ENCODE measurements around the gene GNB1L. TPM values are rescaled to one million over a fixed set of nuclear protein-coding genes. Genes with fewer than 3 reads are reported as not detected.
A peak's percentile ranks its signal among the peaks of the same experiment; 100 is the strongest.
"Not testable (repeated sequence)": the region's sequence is repeated elsewhere in the genome, so short reads cannot be mapped to it uniquely, and the experiment has no call there.

The GNB1L gene
- total and polyA plus RNA-seq, 4 donors: 3.2 to 10.3 (median 5.3) TPM

DNA sequence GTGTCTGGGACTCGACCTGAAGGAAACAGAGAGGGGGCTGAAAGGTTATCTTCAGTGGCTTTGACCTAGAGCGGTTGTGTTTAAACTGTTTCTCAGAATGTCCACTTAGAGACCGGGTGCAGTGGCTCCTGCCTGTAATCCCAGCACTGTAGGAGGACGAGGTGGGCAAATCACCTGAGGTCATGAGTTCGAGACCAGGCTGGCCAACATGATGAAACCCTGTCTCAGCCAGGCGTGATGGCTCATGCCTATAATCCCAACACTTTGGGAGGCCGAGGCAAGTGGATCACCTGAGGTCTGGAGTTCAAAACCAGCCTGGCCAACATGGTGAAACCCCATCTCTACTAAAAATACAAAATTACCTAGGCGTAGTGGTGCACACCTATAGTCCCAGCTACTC, 28.8 kb upstream of the GNB1L start:
- H3K27ac ChIP-seq (ENCODE audit: low read depth, low read length); H3K4me3 ChIP-seq (ENCODE audit: low read depth, low read length); H3K9me3 ChIP-seq (ENCODE audit: control insufficient read depth, insufficient read depth, low read length); DNase-seq (ENCODE audit: low read depth in 4 of 6, low spot score in 6 of 6); H3K27me3 ChIP-seq (ENCODE audit: control insufficient read depth, insufficient read depth, low read length): not testable (repeated sequence)
- Histone ChIP-seq H3K36me3 (ENCODE audit: control insufficient read depth, insufficient read depth, low read length) (peaks cover 65% of the 10 kb centered on the region), H3K4me1 (ENCODE audit: control insufficient read depth, insufficient read depth, low read length) (peaks cover 51% of the 10 kb centered on the region)
- WGBS (ENCODE audit: insufficient coverage): 95% methylated on average over 8 of the region's 8 CpGs

DNA sequence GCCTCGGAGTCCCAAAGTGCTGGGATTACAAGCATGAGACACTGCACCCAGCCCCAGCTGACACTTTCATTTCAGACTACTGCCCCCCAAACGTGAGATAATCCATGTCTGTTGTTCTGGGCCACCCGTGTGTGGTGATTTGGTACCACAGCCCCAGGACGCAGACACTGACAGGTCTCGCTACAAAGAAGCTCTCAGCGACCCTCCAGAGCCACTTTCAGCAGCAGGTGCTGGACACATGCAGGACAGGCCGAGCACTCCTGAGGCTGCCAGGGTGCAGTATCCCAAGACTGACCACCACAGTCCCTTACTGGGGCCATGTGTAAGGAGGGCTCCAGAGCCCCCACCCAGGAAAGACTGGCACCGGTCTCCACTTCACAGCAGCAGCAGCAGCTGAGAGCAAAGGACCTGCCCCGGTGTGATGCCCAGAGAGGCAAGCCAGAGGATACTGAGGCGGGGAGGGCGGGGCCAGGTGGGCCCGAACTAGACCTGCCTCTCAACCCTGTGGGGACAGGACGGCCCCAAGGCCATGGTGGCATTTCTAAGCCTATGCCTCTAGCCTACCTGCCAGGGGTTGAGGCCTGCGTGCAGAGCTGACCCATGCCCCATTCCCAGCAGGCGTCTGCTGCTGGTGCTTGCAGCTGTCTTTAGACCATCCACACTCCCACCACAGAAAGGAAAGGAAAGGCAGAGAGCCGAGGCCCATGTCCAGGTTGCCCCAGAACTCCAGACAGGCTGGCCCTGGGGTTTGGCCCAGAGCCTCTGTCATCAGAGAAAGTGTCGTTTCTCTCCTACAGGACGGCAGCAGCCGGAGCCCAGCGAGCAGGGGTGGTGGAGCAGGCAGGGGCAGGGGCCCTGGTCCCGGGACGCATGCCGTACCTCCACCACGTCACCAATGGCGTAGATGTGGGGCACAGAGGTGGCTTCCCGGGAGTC, 28.0 kb upstream of the GNB1L start:
- H3K4me1 ChIP-seq (ENCODE audit: control insufficient read depth, insufficient read depth, low read length): peaks cover 54% of the 10 kb centered on the region
- no peaks in the 10 kb centered on the region for H3K27me3 ChIP-seq (ENCODE audit: control insufficient read depth, insufficient read depth, low read length)
- H3K27ac ChIP-seq (ENCODE audit: low read depth, low read length): no peak overlapping the region
- peaks cover 65% of the 10 kb centered on the region for H3K36me3 ChIP-seq (ENCODE audit: control insufficient read depth, insufficient read depth, low read length)
- DNase-seq (ENCODE audit: low read depth in 4 of 6, low spot score in 6 of 6): no peak
- H3K4me3 ChIP-seq (ENCODE audit: low read depth, low read length): no peak overlapping the region
- H3K9me3 ChIP-seq (ENCODE audit: control insufficient read depth, insufficient read depth, low read length): no peaks in the 10 kb centered on the region
- WGBS (ENCODE audit: insufficient coverage): 92% methylated on average over 23 of the region's 26 CpGs

DNA sequence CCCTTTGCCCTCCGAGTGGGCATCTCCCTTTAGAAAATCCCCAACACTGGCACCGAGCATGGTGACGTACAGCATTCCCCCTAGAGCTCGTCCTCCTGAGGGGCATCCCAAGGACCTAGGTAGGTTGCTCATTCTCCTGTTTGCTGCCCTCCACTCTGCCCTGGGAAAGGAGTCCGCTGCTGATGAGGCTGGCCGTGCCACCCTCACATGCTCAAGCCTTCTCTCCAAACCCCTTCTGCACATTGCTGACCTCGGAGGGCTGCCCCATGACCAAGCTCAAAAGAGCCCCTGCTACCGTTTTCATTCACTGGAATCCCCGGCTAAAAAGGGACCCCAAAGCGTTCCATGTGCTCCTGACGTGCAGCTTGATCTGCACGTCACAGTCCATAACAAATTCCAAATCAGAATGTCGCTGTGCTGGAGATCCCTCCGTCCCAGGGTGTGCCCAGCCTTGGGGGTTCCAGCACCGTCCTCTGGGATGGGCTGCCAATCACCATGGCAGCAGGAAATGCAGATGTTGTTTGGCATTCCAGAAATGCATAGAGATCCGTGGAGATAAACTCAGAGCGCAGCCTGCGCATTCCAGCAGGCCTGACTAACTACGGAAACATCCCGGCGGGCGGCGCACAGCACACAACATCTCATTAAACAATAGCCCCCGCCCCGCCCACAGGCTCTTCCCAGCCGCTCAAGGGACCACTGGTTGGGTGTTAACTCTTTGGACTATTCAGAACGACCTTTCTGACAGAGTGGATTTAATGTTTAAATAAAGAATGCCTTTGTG, 26.3 kb upstream of the GNB1L start:
- WGBS (ENCODE audit: insufficient coverage): 26% methylated on average over 25 of the region's 27 CpGs
- H3K4me1 ChIP-seq (ENCODE audit: control insufficient read depth, insufficient read depth, low read length): peaks cover 53% of the 10 kb centered on the region
- H3K4me3 ChIP-seq (ENCODE audit: low read depth, low read length): no peak overlapping the region
- H3K36me3 ChIP-seq (ENCODE audit: control insufficient read depth, insufficient read depth, low read length): peaks cover 68% of the 10 kb centered on the region
- no peaks in the 10 kb centered on the region for H3K9me3 ChIP-seq (ENCODE audit: control insufficient read depth, insufficient read depth, low read length)
- H3K27ac ChIP-seq (ENCODE audit: low read depth, low read length): peak overlapping the region; percentile 86
- peak in 5 of 6 donors; percentile 28 to 86 (median 38) for DNase-seq (ENCODE audit: low read depth in 4 of 6, low spot score in 6 of 6)
- H3K27me3 ChIP-seq (ENCODE audit: control insufficient read depth, insufficient read depth, low read length): no peaks in the 10 kb centered on the region

DNA sequence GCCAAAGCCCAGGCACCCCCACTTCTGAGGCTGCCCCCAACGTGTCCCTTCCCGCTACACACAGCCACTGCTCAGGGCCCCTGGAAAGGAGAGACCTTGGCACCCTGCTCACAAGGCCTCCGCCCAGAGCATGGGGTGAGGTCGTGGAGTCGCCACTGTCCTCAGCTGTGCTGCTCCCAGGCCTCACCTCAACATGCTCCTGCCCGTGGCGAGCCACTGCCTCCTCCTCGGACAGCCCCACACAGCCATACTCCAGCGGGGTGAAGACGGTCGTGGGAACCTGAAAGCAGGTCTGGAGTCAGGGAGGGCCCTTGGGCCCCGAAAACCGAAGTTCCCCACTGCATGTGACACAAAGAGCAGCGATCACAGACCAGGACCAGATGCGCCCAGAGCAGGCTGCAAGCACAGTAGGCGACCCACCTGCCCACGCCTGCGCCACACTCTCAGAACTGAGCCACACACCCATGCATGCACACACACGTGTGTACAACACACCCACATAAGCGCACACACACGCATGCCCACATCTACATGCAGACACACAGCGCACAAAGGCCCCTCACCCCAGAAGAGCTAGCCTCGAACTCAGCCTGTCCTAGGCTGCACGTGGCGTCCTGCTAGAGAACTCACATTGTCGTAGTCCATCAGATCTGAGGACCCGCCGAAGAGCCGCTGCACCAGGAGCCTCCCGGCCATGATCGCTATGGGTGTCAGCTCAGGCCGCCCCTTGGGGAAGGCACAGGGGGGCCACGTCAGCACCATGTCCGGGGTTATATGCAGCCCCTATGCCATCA, 25.5 kb upstream of the GNB1L start:
- WGBS (ENCODE audit: insufficient coverage): 88% methylated on average over 32 of the region's 34 CpGs
- peaks cover 58% of the 10 kb centered on the region for H3K4me1 ChIP-seq (ENCODE audit: control insufficient read depth, insufficient read depth, low read length)

DNA sequence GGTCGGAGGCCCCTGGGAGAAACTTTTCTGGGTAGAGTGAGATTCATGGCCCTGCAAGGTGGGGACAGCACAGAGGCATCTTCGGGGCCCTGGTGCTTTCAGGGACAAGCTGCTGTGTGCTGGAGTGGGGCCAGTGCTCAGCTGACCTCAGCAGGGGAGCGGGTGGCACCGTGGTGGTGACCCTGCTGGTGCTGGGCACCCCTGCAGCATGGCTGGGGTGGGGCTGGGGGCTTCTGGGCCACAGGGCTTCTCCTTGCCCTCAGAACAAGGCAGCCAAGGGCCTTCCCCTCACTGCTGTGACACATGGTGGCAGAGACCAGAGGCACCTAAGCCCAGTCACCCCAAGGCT, 24.9 kb upstream of the GNB1L start:
- H3K4me1 ChIP-seq (ENCODE audit: control insufficient read depth, insufficient read depth, low read length): peaks cover 64% of the 10 kb centered on the region
- WGBS (ENCODE audit: insufficient coverage): 73% methylated on average over 4 of the region's 4 CpGs
- H3K4me3 ChIP-seq (ENCODE audit: low read depth, low read length): no peak overlapping the region
- peaks cover 70% of the 10 kb centered on the region for H3K36me3 ChIP-seq (ENCODE audit: control insufficient read depth, insufficient read depth, low read length)
- no peaks in the 10 kb centered on the region for H3K9me3 ChIP-seq (ENCODE audit: control insufficient read depth, insufficient read depth, low read length)
- H3K27me3 ChIP-seq (ENCODE audit: control insufficient read depth, insufficient read depth, low read length): no peaks in the 10 kb centered on the region
- no peak for DNase-seq (ENCODE audit: low read depth in 4 of 6, low spot score in 6 of 6)
- H3K27ac ChIP-seq (ENCODE audit: low read depth, low read length): no peak overlapping the region

More for the DNA sequence above, 25.5 kb upstream of the GNB1L start:
- no peaks in the 10 kb centered on the region for H3K9me3 ChIP-seq (ENCODE audit: control insufficient read depth, insufficient read depth, low read length)
- H3K27me3 ChIP-seq (ENCODE audit: control insufficient read depth, insufficient read depth, low read length): no peaks in the 10 kb centered on the region
- peak overlapping the region; percentile 86 for H3K27ac ChIP-seq (ENCODE audit: low read depth, low read length)
- no peak for DNase-seq (ENCODE audit: low read depth in 4 of 6, low spot score in 6 of 6)
- H3K4me3 ChIP-seq (ENCODE audit: low read depth, low read length): no peak overlapping the region
- H3K36me3 ChIP-seq (ENCODE audit: control insufficient read depth, insufficient read depth, low read length): peaks cover 70% of the 10 kb centered on the region

DNA sequence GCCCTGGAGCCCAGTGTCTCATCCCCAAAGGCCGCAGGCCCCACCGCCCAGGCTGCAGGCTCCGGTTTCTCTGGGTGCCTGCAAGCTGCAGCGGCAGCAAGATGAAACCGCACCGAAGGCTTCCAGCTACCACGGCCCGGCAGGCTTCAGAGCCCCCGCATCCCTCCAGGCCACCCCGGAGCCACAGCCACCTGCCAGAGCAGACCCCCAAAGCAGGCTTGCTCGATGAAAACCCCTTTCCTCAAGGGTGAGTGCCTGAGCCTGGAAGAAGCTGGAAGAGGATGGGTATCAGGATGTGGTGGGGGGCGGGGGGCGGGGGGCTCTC, 24.5 kb upstream of the GNB1L start:
- WGBS (ENCODE audit: insufficient coverage): 84% methylated on average over 7 of the region's 13 CpGs

DNA sequence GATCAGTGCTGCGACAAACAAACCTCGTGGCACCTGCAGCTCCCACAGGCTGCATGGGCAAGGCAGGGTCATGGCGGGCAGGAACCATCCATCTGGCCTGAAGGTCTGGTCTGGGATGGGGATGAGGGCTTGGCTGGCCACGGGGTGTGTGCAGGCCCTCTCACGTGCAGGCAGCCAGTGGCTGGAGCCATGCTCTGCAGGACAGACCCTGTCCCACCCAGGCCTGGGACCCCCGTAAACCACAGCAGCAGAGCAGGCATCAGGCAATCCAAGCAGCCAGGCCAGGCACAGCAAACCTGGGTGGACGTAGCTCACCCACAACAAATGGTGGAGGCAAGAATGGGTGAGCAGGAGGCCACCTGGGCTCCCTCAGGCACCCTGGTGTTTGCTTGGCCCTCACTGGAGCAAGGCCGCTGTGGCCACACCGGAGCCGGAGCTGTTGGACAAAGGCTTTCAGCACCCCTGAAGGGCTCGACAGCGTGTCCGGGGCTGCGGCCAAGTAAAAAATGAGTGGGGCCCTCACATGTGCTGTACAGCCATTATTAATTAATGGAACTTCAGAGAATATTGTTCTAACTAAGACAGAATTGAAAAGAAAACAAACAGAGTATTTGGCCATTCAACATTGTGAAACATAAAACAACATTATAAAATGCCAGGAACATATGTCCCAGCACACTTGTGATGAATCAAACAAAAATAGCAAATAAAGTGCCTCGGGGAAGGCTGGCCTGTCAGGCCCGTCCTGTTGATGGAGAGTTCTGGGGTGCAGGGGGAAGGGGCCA, 24.0 kb upstream of the GNB1L start:
- no peaks in the 10 kb centered on the region for H3K9me3 ChIP-seq (ENCODE audit: control insufficient read depth, insufficient read depth, low read length)
- no peak for DNase-seq (ENCODE audit: low read depth in 4 of 6, low spot score in 6 of 6)
- H3K4me1 ChIP-seq (ENCODE audit: control insufficient read depth, insufficient read depth, low read length): peaks cover 74% of the 10 kb centered on the region
- H3K27me3 ChIP-seq (ENCODE audit: control insufficient read depth, insufficient read depth, low read length): no peaks in the 10 kb centered on the region
- H3K4me3 ChIP-seq (ENCODE audit: low read depth, low read length): no peak overlapping the region
- H3K36me3 ChIP-seq (ENCODE audit: control insufficient read depth, insufficient read depth, low read length): peaks cover 75% of the 10 kb centered on the region
- H3K27ac ChIP-seq (ENCODE audit: low read depth, low read length): no peak overlapping the region
- 81% methylated on average over 12 of the region's 16 CpGs for WGBS (ENCODE audit: insufficient coverage)

More for the DNA sequence above, 24.5 kb upstream of the GNB1L start:
- Histone ChIP-seq H3K27ac (ENCODE audit: low read depth, low read length) (no peak overlapping the region), H3K9me3 (ENCODE audit: control insufficient read depth, insufficient read depth, low read length) (no peaks in the 10 kb centered on the region), H3K4me1 (ENCODE audit: control insufficient read depth, insufficient read depth, low read length) (peaks cover 68% of the 10 kb centered on the region), H3K4me3 (ENCODE audit: low read depth, low read length) (no peak overlapping the region), H3K36me3 (ENCODE audit: control insufficient read depth, insufficient read depth, low read length) (peaks cover 72% of the 10 kb centered on the region), H3K27me3 (ENCODE audit: control insufficient read depth, insufficient read depth, low read length) (no peaks in the 10 kb centered on the region)
- DNase-seq (ENCODE audit: low read depth in 4 of 6, low spot score in 6 of 6): no peak

DNA sequence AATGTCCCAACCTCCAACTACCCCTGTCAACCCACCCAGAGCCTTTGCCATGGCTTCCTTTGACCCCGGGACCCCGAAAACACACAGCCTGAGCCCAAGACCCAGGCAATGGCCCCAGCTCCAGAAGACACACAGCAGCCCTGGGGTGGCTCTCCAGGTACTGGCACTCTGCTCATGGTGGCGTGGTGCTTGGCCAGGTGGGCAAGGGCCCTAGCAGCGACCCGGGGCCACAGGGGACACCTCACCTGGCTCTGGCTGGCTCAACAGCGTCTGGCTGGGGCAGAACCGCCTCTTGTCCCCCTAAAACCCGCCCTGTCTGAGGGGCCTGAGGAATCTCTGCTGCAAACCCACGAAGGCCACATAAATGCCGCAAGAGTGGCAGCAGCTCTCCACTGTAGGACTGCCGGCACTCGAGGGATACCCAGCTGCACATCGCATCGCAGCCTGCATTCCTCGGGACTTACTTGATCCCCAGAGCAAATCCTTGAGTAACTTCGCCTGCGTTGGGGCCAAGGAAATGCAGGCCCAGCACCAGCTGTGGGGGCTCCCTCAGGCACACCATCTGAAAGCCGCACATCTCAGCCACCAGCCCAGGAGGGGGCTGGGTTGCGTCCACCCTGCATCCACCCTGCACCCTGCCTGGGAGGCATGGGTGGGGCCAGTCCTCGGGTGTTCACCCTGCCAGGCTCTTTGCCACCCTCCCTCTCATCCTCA, 23.1 kb upstream of the GNB1L start:
- DNase-seq (ENCODE audit: low read depth in 4 of 6, low spot score in 6 of 6): no peak
- WGBS (ENCODE audit: insufficient coverage): 89% methylated on average over 20 of the region's 20 CpGs
- Histone ChIP-seq H3K4me1 (ENCODE audit: control insufficient read depth, insufficient read depth, low read length) (peaks cover 76% of the 10 kb centered on the region), H3K9me3 (ENCODE audit: control insufficient read depth, insufficient read depth, low read length) (no peaks in the 10 kb centered on the region), H3K27ac (ENCODE audit: low read depth, low read length) (no peak overlapping the region), H3K36me3 (ENCODE audit: control insufficient read depth, insufficient read depth, low read length) (peaks cover 79% of the 10 kb centered on the region), H3K27me3 (ENCODE audit: control insufficient read depth, insufficient read depth, low read length) (no peaks in the 10 kb centered on the region), H3K4me3 (ENCODE audit: low read depth, low read length) (no peak overlapping the region)
